ENCODE measurements around the gene RGS17.
"Not testable (repeated sequence)": the region's sequence is repeated elsewhere in the genome, so short reads cannot be mapped to it uniquely, and the experiment has no call there.

The RGS17 gene

GRCh38 chr6:153131037-153131981 lies at the start of gene RGS17:
RGS17 (minus strand) TSS chr6:153131282; CDS start chr6:153044018, 87,264 bp downstream.
- DNase-seq (ENCODE audit: low read depth in 2 of 2, low spot score in 1 of 2): no peak

GRCh38 chr6:153172815-153173214 lies 41.7 kb upstream of the RGS17 start:
- DNase-seq (ENCODE audit: low read depth in 2 of 2, low spot score in 1 of 2): no peak

- no peak for DNase-seq (ENCODE audit: low read depth in 2 of 2, low spot score in 1 of 2)
These were observed 39.4 kb upstream of the RGS17 start for GRCh38 chr6:153170511-153170910.

GRCh38 chr6:153167907-153168306 lies 36.8 kb upstream of the RGS17 start:
- DNase-seq (ENCODE audit: low read depth in 2 of 2, low spot score in 1 of 2): no peak

- no peak for DNase-seq (ENCODE audit: low read depth in 2 of 2, low spot score in 1 of 2)
These were observed 36.2 kb upstream of the RGS17 start for GRCh38 chr6:153167061-153167891.

- no peak for DNase-seq (ENCODE audit: low read depth in 2 of 2, low spot score in 1 of 2)
These were observed 31.6 kb upstream of the RGS17 start for GRCh38 chr6:153162646-153163045.

- no peak for DNase-seq (ENCODE audit: low read depth in 2 of 2, low spot score in 1 of 2)
These were observed 31.1 kb upstream of the RGS17 start for GRCh38 chr6:153162172-153162571.

- no peak for DNase-seq (ENCODE audit: low read depth in 2 of 2, low spot score in 1 of 2)
These were observed 29.1 kb upstream of the RGS17 start for GRCh38 chr6:153160221-153160620.

GRCh38 chr6:153150752-153151440 lies 19.8 kb upstream of the RGS17 start:
- DNase-seq (ENCODE audit: low read depth in 2 of 2, low spot score in 1 of 2): no peak

- DNase-seq (ENCODE audit: low read depth in 2 of 2, low spot score in 1 of 2): no peak
These were observed 19.3 kb upstream of the RGS17 start for GRCh38 chr6:153150371-153150751.

GRCh38 chr6:153149891-153150290 lies 18.8 kb upstream of the RGS17 start:
- no peak for DNase-seq (ENCODE audit: low read depth in 2 of 2, low spot score in 1 of 2)

- DNase-seq (ENCODE audit: low read depth in 2 of 2, low spot score in 1 of 2): no peak
These were observed 15.3 kb upstream of the RGS17 start for GRCh38 chr6:153146413-153146812.

GRCh38 chr6:153145591-153145990 lies 14.5 kb upstream of the RGS17 start:
- DNase-seq (ENCODE audit: low read depth in 2 of 2, low spot score in 1 of 2): no peak

GRCh38 chr6:153143200-153143599 lies 12.1 kb upstream of the RGS17 start:
- DNase-seq (ENCODE audit: low read depth in 2 of 2, low spot score in 1 of 2): no peak

GRCh38 chr6:153140299-153140698 lies 9.2 kb upstream of the RGS17 start:
- DNase-seq (ENCODE audit: low read depth in 2 of 2, low spot score in 1 of 2): no peak

- no peak for DNase-seq (ENCODE audit: low read depth in 2 of 2, low spot score in 1 of 2)
These were observed 7.8 kb upstream of the RGS17 start for GRCh38 chr6:153138930-153139329.

GRCh38 chr6:153135681-153136080 lies 4.6 kb upstream of the RGS17 start:
- no peak for DNase-seq (ENCODE audit: low read depth in 2 of 2, low spot score in 1 of 2)

GRCh38 chr6:153133667-153134066 lies 2.6 kb upstream of the RGS17 start:
- DNase-seq (ENCODE audit: low read depth in 2 of 2, low spot score in 1 of 2): not testable (repeated sequence)

- DNase-seq (ENCODE audit: low read depth in 2 of 2, low spot score in 1 of 2): no peak
These were observed 506 bp downstream of the RGS17 start for GRCh38 chr6:153130515-153131036.

- no peak for DNase-seq (ENCODE audit: low read depth in 2 of 2, low spot score in 1 of 2)
These were observed 1.1 kb downstream of the RGS17 start for GRCh38 chr6:153129873-153130514.

- DNase-seq (ENCODE audit: low read depth in 2 of 2, low spot score in 1 of 2): no peak
These were observed 4.9 kb downstream of the RGS17 start for GRCh38 chr6:153126218-153126617.

Data from stimulated activated CD8-positive, alpha-beta memory T cell treated with anti-CD3 and anti-CD28 coated beads, Interleukin-4, amount 100 ng/mL, for 1 hour (primary cell).